CD14-positive monocyte (primary cell): Measurements from ENCODE around the gene FAM107B. TPM values are rescaled to one million over a fixed set of nuclear protein-coding genes. Genes with fewer than 3 reads are reported as not detected.

Experiments used
- DNase-seq, 3 donors: peaks; one replicate each; pipeline ENCODE4 v3.0.0-alpha.2; 2011 to 2022
- H2AFZ ChIP-seq: 2 replicates; pipeline ENCODE4 v1.6.0; 2012; ENCODE audit warnings: mild to moderate bottlenecking, low read depth, low read length, inconsistent platforms; ENCODE audit not compliant: insufficient read depth, poor library complexity, severe bottlenecking
- H3K27ac ChIP-seq, 2 donors: 1 replicate in 1 of 2; 2 replicates in 1 of 2; pipeline ENCODE4 v1.5.1; 2012 to 2013; ENCODE audit warnings: low read length in 2 of 2, control low read depth in 1 of 2, inconsistent platforms in 1 of 2, low read depth in 1 of 2, mild to moderate bottlenecking in 1 of 2
- H3K27me3 ChIP-seq, 2 donors: one replicate each; pipeline versions ENCODE4 v1.6.0 to v1.6.1; 2011 to 2013; ENCODE audit warnings: low read length in 2 of 2; ENCODE audit not compliant: control insufficient read depth in 2 of 2, insufficient read depth in 2 of 2
- H3K36me3 ChIP-seq, 2 donors: replicated peaks in 1 of 2; 1 replicate in 1 of 2; 2 replicates in 1 of 2; pipeline versions ENCODE4 v1.5.1 to v1.6.1; 2012 to 2013; ENCODE audit warnings: low read length in 2 of 2, control low read depth in 1 of 2, inconsistent platforms in 1 of 2, mild to moderate bottlenecking in 1 of 2; ENCODE audit not compliant: insufficient read depth in 2 of 2, control insufficient read depth in 1 of 2
- H3K4me1 ChIP-seq, 2 donors: 1 replicate in 1 of 2; 2 replicates in 1 of 2; pipeline versions ENCODE4 v1.5.1 to v1.6.1; 2012 to 2013; ENCODE audit warnings: low read length in 2 of 2, control low read depth in 1 of 2, inconsistent platforms in 1 of 2, mild to moderate bottlenecking in 1 of 2, moderate library complexity in 1 of 2; ENCODE audit not compliant: insufficient read depth in 2 of 2, control insufficient read depth in 1 of 2
- H3K4me2 ChIP-seq: replicated peaks from 2 replicates; pipeline ENCODE3; 2012; ENCODE audit warnings: low read length, moderate library complexity, mild to moderate bottlenecking; ENCODE audit not compliant: poor library complexity, severe bottlenecking; ENCODE audit errors: extremely low read depth
- H3K4me3 ChIP-seq, 3 experiments: fragments of 200-600 bp in 1 of 3; sonication (generic) in 1 of 3; replicated peaks in 1 of 3; 1 replicate in 2 of 3; 2 replicates in 1 of 3; pipeline ENCODE4 v1.5.1; 2011 to 2013; ENCODE audit warnings: low read length in 3 of 3, mild to moderate bottlenecking in 3 of 3, control low read depth in 2 of 3, low read depth in 2 of 3, inconsistent platforms in 1 of 3, moderate library complexity in 1 of 3
- H3K79me2 ChIP-seq: 2 replicates; pipeline ENCODE4 v1.6.0; 2012; ENCODE audit warnings: mild to moderate bottlenecking, control low read depth, inconsistent platforms, low read length, moderate library complexity; ENCODE audit not compliant: insufficient read depth
- H3K9ac ChIP-seq: 2 replicates; pipeline ENCODE4 v1.6.0; 2017; ENCODE audit warnings: low read length, mild to moderate bottlenecking; ENCODE audit not compliant: insufficient read depth, poor library complexity, severe bottlenecking
- H3K9me3 ChIP-seq, 2 donors: replicated peaks in 1 of 2; 1 replicate in 1 of 2; 2 replicates in 1 of 2; pipeline versions ENCODE4 v1.5.1 to v1.6.1; 2012 to 2013; ENCODE audit warnings: low read length in 2 of 2, control low read depth in 1 of 2; ENCODE audit not compliant: control insufficient read depth in 1 of 2, insufficient read depth in 1 of 2
- H4K20me1 ChIP-seq: 2 replicates; pipeline ENCODE4 v1.6.0; 2012; ENCODE audit warnings: mild to moderate bottlenecking, low read length, control low read depth, moderate library complexity; ENCODE audit not compliant: insufficient read depth
- H3K27ac Mint-ChIP-seq, 7 donors: one replicate each; pipeline ENCODE4 v1.8.0; 2020; ENCODE audit warnings: mild to moderate bottlenecking in 7 of 7, mixed read lengths in 7 of 7, moderate library complexity in 6 of 7, inconsistent platforms in 2 of 7
- H3K27me3 Mint-ChIP-seq, 3 donors: one replicate each; pipeline ENCODE4 v1.8.0; 2021 to 2022; ENCODE audit warnings: low read depth in 3 of 3, mild to moderate bottlenecking in 3 of 3, mixed read lengths in 3 of 3, moderate library complexity in 3 of 3, inconsistent platforms in 1 of 3
- H3K36me3 Mint-ChIP-seq, 2 donors: one replicate each; pipeline ENCODE4 v1.8.0; 2020; ENCODE audit warnings: mixed read lengths in 2 of 2, inconsistent platforms in 1 of 2, mild to moderate bottlenecking in 1 of 2
- H3K4me1 Mint-ChIP-seq: one replicate; pipeline ENCODE4 v1.8.0; 2020; ENCODE audit warnings: mild to moderate bottlenecking, mixed read lengths
- H3K4me3 Mint-ChIP-seq, 2 donors: one replicate each; pipeline ENCODE4 v1.8.0; 2020; ENCODE audit warnings: mild to moderate bottlenecking in 2 of 2, mixed read lengths in 2 of 2, moderate library complexity in 1 of 2
- H3K9me3 Mint-ChIP-seq, 7 donors: one replicate each; pipeline ENCODE4 v1.8.0; 2020 to 2022; ENCODE audit warnings: mixed read lengths in 7 of 7, mild to moderate bottlenecking in 6 of 7, moderate library complexity in 6 of 7, inconsistent platforms in 2 of 7
- WGBS: methylation state at CpG from one replicate; pipeline ENCODE4 v1.1.5; 2013; ENCODE audit warnings: missing lambda C conversion rate; ENCODE audit not compliant: insufficient coverage; 5-methylcytosine and 5-hydroxymethylcytosine counted together
- intact Hi-C, 2 donors: fragments of 100-400 bp; cut with micrococcal nuclease; formaldehyde crosslinking; loops; one replicate each; pipeline versions ENCODE4 v1.15.0 to v1.15.1; 2023
- polyA plus RNA-seq, 3 donors: library from polyadenylated mRNA; depleted of rRNA in 1 of 3; unstranded in 2 of 3; stranded (reverse) in 1 of 3; fragments of 300-500 nt in 2 of 3; fragments of >200 nt in 1 of 3; fragmentation: Illumina TruSeq in 2 of 3; gene quantifications; 1 replicate in 2 of 3; 2 replicates in 1 of 3; pipeline ENCODE4 v1.2.3, GENCODE V29; 2012 to 2021
- TF ChIP-seq, protein P1 (sequence below): fragments of 200-600 bp; IDR thresholded peaks from one replicate; pipeline ENCODE4 v1.8.0; 2022; ENCODE audit warnings: antibody characterized with exemption, mild to moderate bottlenecking

FAM107B gene
- polyA plus RNA-seq, 3 donors = 27.2 to 68.5 (median 28.4) TPM

DNA sequence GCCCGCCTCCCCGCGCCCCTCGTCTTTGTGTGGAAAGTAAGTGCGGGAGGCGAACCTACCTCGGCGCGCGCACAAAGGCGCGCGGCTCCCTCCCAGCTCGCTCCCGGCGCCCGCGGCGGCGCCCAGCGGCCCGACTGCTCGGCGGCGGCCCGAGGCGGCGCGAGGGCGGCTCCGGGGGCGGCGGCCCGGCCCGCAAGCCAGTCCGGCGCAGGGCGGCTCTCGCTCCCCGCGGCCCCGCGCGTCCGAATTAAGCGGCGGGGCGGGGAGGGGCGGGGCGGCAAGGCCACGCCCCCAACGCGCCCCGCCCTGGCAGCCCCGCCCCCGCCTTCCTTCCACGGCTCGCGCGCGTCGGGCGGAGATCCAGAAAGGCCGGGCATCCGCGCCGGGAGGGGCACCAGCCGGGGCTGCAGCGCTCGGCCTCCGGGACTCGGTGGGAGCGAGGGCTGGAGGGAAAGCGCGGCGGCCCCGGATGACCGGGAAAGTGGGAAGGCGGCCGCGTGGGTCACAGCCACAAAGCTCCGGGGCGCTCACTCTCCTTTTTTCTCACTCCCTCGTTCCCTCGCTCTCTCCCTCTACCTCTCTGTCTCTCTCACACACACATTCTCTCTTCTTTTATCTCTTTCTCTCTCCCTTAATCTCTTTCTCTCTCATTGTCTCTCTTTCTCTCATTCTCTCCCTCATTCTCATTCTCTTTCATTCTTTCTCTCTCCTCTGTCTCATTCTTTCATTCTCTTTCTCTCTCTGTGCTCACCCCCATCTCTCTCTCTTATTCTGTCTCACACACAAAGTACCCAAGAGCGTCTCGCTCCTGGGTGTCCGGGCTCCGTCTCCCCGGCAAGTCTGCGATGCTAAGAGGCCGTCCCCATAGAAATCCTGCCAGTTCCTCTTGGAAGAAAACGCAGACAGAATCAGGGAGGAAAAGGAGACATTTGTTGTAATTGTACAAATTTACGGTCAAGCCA is 170.2 kb downstream of the FAM107B start:
- peaks cover 64% of the 10 kb centered on the region for H3K4me1 Mint-ChIP-seq
- Histone ChIP-seq H3K9ac (peak overlapping the region; percentile 91), H3K27ac (peak overlapping the region; percentile 68 to 96), H4K20me1 (peaks cover 41% of the 10 kb centered on the region), H3K27me3 (no peaks in the 10 kb centered on the region), H3K4me3 (peak overlapping the region; percentile 75 to 100 (median 81)), H3K36me3 (peaks cover 17 to 20% of the 10 kb centered on the region in 2 donors), H2AFZ (no peak overlapping the region), H3K4me2 (peak overlapping the region; percentile 82), H3K4me1 (peaks cover 62 to 64% of the 10 kb centered on the region in 2 donors), H3K9me3 (no peaks in the 10 kb centered on the region), H3K79me2 (peaks cover 49% of the 10 kb centered on the region)
- peaks cover 0 to 3% (median 0%) of the 10 kb centered on the region in 3 donors for H3K27me3 Mint-ChIP-seq
- peak; percentile 61 to 84 (median 82) for DNase-seq
- peak overlapping the region; percentile 98 to 100 (median 99) for H3K27ac Mint-ChIP-seq
- intact Hi-C loops = loop anchor here (2.0 to 5.0 kb wide), 5 partner anchors 14 to 233 kb away; partner anchors contain the start of genes CDNF (in 1 of the 2), HSPA14 (in 1 of the 2) and MSANTD7 (in 1 of the 2)
- no peaks in the 10 kb centered on the region for H3K9me3 Mint-ChIP-seq
- H3K4me3 Mint-ChIP-seq = peak overlapping the region; percentile 97 to 98
- H3K36me3 Mint-ChIP-seq = peaks cover 23 to 25% of the 10 kb centered on the region in 2 donors
- TF ChIP-seq, protein P1, sequence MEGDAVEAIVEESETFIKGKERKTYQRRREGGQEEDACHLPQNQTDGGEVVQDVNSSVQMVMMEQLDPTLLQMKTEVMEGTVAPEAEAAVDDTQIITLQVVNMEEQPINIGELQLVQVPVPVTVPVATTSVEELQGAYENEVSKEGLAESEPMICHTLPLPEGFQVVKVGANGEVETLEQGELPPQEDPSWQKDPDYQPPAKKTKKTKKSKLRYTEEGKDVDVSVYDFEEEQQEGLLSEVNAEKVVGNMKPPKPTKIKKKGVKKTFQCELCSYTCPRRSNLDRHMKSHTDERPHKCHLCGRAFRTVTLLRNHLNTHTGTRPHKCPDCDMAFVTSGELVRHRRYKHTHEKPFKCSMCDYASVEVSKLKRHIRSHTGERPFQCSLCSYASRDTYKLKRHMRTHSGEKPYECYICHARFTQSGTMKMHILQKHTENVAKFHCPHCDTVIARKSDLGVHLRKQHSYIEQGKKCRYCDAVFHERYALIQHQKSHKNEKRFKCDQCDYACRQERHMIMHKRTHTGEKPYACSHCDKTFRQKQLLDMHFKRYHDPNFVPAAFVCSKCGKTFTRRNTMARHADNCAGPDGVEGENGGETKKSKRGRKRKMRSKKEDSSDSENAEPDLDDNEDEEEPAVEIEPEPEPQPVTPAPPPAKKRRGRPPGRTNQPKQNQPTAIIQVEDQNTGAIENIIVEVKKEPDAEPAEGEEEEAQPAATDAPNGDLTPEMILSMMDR = no peak
- under 1% methylated on average over 82 of the region's 94 CpGs for WGBS

DNA sequence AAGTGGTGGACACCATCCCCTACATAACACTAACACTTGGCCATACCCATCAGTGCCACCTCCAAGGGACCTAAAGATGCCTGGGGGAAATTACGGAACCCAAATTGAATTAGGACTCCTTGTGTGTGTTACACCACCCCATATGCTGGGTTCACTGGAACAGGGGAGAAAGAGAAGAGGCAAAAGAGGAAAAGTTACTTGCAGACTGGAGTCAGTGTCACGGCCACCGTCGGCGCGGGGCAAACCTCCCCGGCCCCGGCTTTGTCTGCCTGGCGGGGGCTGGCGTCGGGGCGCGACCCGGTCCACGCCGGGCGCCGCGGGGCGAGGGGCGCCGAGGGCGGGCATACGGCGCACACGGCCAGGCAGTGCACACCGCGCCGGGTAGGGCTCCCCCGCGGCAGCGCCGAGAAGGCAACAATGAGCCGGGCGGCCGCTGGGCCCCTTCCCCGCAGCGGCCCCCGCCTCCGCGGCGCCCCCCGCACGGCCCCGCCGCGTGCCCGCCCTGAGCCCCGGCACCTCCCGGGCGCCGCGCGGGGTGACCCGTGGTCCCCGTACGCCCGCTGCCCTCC is 171.1 kb downstream of the FAM107B start:
- Mint-ChIP-seq H3K4me1 (peaks cover 62% of the 10 kb centered on the region), H3K4me3 (peak overlapping the region; percentile 91 to 98), H3K27ac (peak overlapping the region; percentile 90 to 98 (median 94)), H3K27me3 (peaks cover 0 to 3% (median 0%) of the 10 kb centered on the region in 3 donors), H3K36me3 (peaks cover 32% of the 10 kb centered on the region in 2 donors), H3K9me3 (peaks cover 0 to 2% (median 0%) of the 10 kb centered on the region in 7 donors)
- peaks cover 56 to 57% of the 10 kb centered on the region in 2 donors for H3K4me1 ChIP-seq
- intact Hi-C loops = loop anchor here (2.0 to 5.0 kb wide), 4 partner anchors 15 to 234 kb away; partner anchors contain the start of genes CDNF (in 1 of the 2), HSPA14 (in 1 of the 2) and MSANTD7 (in 1 of the 2)
- peak overlapping the region; percentile 83 for H3K9ac ChIP-seq
- H3K9me3 ChIP-seq = no peaks in the 10 kb centered on the region
- peak overlapping the region; percentile 64 to 100 (median 92) for H3K4me3 ChIP-seq
- peak; percentile 49 to 60 (median 59) for DNase-seq
- peak overlapping the region; percentile 61 to 88 for H3K27ac ChIP-seq
- no peaks in the 10 kb centered on the region for H3K27me3 ChIP-seq
- 0% methylated on average over 55 of the region's 58 CpGs for WGBS
- H3K36me3 ChIP-seq = peaks cover 25 to 28% of the 10 kb centered on the region in 2 donors
- H2AFZ ChIP-seq = no peak overlapping the region
- peaks cover 57% of the 10 kb centered on the region for H3K79me2 ChIP-seq
- H4K20me1 ChIP-seq = peaks cover 50% of the 10 kb centered on the region
- TF ChIP-seq, protein P1 = no peak
- H3K4me2 ChIP-seq = peak overlapping the region; percentile 83
